Inflammatory macrophage treated with lipopolysaccharide for 1 hour (primary cell): ENCODE measurements around the gene JAG2.

Experiments used
- DNase-seq, 2 donors: peaks; one replicate each; pipeline ENCODE4 v3.0.0-alpha.2; 2020 to 2022

Gene JAG2

DNA sequence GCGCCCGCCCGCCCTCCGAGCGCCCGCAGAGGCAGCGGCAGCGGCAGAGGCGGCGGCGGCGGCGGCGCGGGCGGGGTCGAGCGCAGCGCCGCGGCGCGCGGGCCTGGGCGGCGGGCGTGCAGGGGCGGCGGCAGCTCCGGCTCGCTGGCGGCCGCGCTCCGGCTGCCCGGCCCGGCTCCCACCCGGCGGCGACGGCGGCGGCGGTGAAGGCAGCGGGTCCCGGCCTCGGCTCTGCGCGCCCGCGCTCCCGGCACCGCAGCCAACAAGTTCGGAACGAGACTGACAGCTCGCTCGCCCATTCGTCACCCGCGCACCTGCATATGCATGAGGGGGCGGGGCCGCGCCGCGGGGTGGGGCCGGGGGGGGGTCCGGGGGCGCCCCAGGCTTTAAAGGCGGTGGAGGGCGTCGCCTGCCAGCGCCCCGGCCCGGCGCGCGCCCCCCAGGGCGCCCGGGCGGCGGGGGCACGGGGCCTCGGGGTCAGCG, at the start of gene JAG2:
JAG2 (minus strand) TSS at position 281 of the 483 bp plus-strand sequence. CDS start 356 bp downstream, outside the sequence.
- no peak for DNase-seq

DNA sequence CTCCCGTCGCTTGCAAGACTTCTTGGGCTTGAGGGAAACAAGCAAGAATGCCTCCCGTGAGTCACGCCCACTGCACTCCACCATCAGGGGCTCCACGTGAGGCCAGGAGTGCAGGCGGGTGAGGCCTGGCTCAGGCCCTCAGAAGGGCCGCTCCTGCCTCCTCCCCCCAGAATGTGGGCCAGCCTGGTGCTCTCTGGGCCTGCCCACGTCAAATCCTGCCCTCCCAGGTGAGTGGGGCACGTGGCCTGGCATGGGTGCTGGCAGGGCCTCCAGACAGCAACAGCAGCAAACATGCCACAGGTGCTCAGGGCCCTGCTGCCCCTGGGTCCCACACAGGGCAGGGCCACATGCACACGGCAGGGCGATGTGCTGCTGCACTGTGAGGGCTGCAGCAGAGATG, 49.2 kb upstream of the JAG2 start:
- no peak for DNase-seq

DNA sequence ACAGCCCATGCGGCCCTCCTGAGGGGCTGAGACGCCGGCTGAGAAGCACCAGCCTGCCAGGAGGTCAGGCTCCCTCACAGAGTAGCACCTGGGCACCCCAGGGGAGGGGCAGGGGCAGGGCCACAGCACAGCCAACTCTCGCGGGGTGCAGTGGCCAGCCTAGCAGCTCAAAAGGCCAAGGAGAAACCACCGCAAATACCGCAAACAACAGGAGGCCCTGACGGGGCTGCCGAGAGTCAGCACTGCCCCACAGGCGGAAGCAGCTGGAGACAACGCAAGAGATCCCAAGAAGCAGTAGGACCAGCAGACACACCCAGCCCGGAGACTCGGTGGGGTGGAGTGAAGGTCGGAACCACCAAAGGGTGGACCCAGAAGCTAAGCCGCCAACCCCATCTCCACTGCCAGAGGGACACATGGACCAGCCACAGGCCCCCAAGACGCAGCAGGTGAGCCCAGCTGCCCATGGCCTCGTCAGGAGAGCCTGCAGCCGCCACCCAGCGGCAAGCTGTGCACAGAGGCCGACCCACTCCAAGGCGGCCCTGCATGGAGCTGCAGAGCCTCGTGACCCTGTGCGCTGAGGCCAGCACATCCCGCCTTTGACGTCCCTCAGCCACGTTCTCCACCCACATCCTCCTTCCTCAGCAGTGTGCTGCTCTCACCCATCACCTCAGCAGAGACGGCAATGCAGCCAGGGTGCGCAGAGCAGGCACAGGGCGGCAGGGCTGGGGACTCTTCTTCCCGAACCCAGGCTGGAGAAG, 48.1 kb upstream of the JAG2 start:
- no peak for DNase-seq

DNA sequence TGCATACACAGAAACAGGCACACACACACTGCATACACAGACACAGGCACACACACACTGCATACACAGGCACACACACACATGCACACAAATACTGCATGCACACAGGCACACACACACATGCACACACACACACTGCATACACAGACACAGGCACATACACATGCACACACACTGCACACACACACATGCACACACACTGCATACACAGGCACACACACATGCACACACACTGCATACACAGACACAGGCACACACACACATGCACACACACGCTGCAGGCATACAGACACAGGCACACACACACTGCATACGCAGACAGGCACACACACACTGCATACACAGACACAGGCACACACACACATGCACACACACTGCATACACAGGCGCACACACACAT, 47.0 kb upstream of the JAG2 start:
- no peak for DNase-seq

DNA sequence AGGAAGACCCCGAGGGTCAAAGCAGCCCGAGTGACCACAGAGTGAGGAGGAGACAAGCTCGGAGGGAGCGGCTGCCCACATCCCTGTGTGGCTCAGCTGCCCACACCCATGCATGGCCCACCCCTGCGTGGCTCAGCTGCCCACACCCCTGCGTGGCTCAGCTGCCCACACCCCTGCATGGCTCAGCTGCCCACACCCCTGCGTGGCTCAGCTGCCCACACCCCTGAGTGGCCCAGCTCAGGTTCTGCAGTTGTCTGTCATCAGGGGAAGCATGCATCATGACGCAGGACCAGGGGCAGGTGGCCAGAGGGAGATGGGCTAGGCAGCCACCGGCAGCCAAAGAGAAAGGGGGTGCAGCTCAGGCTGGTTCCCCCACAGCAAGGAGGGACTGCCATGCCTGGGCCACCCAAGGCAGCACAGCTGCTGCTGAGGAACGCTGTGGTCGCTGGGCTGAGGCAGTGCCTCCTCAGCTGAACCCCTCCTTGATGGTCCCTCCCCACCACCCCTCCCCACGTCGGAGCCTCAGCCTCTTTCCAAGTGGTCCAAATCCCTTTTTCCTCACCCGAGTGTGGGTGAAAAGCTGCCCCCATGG, 45.8 kb upstream of the JAG2 start:
- DNase-seq: no peak

DNA sequence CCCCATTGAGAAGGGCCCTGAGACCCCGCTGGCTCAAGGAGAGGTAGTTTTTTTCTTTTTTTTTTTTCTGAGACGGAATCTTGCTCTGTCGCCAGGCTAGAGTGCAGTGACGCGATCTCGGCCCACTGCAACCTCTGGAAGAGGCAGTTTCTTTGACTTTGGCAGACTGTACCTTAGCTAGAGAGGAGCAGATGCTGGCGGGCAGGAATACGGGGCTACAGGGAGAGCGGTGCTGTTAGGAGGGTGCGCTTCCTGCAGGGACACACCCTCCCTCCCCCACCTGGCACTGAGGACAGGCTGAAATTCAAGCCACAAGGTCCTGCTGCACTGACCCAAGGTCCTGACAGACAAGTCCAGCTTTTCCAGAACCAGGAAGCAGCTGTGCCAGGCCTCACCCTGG, 44.8 kb upstream of the JAG2 start:
- no peak for DNase-seq

DNA sequence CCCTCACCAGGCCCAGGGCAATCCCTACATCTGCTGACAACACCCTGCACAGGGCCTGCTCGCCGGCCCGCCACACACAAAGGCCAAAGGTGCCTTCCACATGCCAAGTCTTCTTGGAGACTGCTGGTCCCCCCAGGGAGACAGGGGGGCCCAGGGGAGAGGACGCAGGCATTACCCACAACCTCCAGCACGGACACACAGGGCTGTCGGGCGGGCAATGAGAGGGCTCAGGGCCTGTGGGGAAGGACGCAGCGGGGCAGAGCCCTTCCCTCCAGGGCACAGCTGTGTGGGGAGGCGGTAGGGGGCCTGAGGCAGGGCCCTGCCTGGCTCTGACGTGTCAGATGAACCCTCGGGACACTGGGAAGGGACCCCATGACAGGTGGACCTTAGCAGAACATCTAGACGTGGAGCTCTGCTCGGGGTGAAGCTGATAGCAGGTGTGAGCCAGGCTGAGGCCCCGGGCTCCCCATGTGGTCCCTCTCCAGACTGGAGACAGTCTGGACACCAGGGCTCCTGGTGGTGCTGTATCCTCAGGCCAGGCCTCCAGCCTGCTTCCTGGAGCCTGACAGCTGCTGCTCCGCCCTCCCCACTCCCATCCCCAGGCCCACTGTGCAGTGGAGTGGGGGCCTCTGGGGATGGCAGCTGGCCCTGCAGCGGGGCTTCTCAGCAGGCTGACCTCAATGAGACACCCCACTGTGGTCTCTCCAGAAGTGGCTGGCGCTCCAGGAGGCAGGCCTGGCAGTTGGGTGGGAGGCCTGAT, 44.1 kb upstream of the JAG2 start:
- no peak for DNase-seq

DNA sequence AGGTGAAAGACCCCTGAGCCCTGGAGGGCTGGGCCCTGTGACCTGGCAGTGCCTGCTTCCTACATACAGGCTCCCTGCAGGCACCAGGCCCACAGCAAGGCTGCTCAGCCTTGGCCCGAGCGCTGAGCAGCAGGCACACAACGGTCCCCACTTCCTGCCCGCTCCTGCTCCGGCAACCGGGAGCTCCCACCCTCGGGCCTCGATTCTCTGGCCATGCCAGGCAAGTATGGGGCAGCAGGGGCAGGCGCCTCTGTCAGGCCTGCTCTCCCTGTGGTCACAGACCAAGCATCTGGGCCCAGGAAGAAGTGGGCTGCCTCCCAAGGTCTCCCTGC, 43.1 kb upstream of the JAG2 start:
- no peak for DNase-seq

DNA sequence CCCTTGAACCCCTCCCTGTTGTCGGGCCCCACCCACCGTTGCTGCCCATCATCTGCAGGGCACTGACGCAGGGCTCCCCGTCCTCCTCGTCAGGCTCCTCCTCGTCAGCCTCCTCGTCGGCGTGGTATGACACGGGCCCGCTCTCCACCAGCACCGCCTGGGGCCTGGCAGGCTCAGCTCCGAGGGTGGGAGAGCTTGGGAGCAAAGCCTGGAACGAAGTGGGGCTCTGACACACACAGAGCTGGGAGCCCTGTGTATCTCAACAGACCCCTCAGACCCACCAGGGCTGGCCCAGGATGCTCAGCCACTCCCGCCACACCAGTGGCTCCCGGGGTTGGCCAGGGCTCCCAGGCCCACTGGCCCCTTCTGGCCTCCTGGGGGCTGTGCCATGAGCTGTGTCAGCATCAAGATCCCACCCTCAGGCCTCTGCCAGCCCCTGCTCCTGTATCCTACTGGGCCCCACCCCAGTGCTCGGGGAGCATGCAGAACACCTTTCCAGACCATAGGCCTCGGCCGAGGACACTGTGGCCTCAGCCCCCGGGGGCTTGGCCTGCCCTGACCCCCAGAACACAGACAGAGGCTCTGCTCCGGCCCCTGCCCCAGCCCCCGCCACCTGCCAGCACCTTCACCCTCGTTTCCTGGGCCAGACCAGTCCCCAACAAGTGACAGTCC, 42.6 kb upstream of the JAG2 start:
- DNase-seq: no peak

DNA sequence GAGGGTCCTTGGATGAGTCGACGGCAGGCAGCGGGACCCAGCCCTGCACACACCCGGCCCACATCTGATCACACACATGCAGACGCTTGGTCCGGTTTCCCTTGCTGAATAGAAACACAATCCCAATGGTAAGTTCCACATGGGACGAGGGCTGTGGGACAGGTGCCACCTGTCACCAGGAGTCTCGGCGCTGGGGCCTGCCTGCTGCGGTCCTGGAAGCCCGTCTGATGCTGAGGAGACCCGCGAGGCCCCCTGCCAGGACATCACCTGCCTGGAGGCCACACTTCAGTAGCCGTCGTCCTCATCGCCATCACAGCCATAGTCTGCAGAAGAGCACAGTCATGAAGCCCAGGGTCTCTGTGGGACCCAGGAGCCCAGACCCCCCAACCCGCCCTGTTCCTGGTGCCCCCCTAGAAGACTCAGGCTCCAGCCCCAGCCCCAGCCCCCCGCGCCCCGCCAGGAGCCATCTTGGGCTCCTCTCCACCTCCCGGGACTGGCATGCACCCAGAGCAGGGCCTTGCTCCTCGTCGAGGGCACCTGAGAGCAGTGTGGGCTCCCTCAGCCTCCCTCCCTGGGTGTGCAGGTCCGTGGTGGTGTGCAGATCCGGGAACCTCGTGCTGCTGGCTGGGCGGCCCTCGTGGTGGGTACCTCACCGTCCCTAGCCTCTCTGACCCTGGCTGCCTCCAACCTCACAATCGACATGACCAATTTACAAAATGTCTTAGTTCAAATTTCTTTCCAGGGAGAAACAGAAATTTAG, 41.9 kb upstream of the JAG2 start:
- DNase-seq: no peak

DNA sequence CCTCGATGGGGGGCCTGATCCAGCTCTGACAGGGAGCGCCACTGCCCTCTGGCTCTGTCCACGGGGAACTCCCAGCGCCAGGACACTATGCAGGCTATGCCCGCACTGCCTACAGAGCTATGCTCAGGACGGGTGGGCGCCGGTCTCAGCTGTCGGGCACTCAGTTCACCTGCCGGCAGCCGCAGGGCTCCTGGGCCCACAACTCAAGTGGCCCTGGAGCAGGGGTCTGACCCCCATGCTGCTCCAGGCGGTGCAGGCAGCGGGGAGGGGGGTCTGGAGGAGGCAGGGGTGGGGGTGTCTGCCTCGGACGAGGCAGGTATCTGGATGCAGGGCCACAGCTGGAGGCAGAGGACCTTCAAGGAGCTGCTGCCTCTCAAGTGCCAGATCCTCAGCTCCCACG, 41.1 kb upstream of the JAG2 start:
- no peak for DNase-seq

DNA sequence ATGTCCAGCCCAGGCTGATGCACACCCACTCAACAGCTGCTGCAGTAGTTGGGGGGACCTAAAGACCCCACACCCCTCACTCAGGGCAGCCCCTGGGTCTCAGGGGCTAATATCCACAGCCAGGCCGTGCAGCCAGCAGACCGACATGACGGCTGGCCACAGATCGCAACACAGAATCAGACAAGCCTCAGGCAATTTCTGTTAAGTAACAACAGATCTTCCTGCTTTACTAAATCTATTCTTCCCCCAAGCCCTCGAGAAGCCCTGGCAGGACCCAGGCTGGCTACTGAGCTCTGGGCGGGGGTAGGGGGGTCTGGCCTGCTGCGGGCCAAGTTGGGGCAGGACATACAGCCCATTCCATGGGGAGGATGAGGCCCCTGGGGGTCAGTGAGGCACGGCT, 40.5 kb upstream of the JAG2 start:
- DNase-seq: no peak

DNA sequence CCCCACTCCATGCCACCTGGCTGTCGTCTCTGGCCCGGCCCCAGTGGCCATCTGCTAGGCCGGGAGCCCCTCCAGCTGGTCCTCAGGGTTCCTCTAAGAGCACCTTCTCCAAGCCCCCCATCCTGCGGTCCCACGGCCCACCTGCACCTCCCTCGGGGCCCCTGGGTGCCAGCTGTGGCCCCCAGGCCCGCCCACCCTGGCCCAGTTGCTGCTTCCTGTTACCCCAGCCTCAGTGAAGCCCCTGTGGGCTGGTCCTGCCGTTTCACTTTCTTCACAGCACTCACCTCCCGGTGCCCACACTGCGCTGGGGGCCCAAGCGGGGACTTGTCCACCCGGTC, 40.1 kb upstream of the JAG2 start:
- no peak for DNase-seq

DNA sequence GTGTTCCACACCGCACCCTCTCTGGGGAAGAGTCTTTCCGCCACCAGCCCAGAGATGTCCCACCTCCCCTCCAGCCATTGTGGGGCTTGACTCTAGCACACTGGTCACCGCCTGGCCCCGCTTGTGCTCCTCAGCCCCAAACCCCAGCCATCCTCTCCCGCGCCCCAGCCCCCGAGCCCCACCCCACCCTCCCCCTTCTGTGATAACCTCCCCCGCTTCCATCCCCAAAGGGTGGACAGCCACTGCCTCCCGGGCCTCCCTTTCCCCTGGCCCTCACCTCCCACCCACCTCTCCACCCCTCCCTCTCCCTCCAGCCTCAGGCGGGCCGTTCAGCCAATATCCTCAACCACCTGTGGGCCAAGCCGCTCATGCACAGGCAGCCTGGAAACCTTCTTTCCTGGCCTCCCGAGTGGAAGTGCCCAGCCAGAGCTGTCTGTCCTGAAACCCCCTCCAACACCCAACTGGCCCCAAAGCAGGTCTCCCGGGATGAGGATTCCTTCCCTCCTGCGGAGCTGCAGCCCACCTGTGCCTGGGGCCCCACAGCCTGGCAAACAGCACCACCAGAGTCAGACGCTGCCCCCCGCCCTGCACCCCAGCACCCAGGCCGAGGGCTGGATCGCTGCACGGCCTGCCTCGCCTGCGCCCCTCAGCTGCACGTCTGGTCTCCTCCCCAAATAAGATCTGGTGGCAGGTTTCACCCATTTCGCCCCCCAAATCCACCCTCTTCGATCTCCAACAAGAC, 39.6 kb upstream of the JAG2 start:
- no peak for DNase-seq

DNA sequence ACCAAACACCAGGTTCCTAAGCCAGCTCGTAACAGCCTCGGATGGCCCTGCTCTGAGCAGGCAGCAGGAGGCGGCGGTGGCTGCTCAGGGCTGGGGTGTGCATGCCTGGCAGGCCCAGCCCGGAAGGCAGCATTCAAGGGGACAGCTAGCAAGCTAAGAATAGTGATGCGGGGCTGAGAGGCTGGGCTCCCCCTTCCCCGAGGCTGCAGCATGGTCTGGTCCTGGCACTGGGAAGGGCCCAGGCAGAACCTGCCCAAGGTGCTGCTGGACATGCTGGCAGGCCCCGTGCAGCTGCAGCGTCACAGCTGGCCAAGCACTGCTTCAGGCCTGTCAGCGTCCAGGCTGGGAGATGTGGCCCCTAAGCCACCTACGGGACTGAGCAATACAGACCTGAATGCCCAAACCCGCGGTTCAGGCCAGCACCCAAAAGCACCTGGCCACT, 38.9 kb upstream of the JAG2 start:
- no peak for DNase-seq

DNA sequence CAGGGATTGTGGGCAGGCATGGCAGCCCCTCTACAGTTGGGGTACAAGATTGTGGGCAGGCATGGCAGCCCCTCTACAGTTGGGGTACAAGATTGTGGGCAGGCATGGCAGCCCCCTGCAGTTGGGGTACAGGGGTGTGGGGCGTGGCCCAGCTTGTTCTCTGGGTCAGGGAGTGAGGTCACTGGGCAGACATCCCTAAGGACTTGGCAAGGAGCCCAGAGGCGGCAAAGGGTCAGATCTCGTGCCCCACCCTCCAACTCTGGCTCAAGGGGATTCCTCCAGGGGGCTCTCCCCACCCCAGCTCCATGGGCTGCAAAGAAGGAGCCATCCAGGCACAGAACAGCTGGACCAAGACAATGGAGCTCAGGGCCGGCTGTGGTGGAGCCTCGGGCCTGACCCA, 38.3 kb upstream of the JAG2 start:
- no peak for DNase-seq

DNA sequence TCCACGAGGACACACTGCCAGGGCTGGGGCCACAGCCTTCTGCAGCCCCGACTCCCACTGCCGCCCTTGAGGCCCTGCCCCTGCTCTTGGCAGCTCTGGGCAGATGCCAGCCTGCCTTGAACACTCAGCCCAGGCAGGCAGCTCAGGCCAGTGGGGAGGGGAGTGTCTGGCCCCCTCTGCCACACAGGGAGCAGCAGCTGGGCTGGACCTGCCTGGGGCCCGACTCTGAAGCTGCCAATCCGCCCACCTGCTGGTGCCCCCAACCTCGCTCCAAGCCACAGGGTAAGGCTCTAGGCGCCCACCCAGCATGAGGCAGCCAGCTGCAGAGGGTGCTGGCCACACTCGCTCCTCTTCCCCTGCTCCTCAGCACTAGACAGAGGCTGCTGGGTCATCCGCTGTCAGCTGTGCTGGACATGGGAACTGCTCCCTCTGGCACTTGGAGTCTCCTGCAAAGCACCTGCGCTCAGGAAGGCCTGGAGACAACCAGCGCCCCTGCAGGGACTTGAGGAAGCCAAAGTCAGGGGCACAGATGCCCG, 37.2 kb upstream of the JAG2 start:
- no peak for DNase-seq

DNA sequence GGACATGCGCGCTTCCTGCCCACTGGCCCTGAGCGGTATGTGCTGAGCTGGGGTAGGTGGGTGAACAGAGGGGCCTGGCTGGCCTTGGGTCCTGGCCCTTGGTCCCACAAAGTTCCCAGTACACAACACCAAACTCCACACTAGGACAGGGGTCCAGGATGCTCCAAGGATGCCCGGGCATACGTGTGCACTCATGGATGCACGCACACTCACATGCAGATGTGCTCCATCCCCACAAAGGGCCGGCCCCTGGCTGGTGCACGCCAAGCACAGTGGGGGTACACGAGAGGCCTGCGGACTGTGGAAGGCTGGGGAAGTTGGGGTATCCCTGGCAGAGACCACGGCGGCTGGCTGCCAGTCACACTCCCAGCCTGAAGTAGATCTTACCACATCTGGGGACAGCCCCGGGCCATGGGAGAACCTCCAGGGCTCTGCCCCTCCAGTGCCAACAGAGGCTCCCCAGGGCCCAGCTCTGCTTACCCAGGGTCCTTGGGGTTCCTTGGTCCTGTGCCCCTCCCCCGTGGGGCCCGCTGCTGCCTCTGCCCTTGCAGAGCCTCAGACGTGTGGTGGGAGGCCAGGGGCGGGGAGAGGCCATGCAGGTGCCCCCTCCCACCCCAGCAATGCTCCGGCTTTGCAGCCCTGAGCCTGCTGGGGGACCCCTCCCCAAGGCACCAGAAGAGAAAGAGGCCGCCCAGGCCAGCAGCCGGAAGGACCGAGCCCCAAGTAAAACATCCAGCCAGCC, 36.5 kb upstream of the JAG2 start:
- DNase-seq: no peak

DNA sequence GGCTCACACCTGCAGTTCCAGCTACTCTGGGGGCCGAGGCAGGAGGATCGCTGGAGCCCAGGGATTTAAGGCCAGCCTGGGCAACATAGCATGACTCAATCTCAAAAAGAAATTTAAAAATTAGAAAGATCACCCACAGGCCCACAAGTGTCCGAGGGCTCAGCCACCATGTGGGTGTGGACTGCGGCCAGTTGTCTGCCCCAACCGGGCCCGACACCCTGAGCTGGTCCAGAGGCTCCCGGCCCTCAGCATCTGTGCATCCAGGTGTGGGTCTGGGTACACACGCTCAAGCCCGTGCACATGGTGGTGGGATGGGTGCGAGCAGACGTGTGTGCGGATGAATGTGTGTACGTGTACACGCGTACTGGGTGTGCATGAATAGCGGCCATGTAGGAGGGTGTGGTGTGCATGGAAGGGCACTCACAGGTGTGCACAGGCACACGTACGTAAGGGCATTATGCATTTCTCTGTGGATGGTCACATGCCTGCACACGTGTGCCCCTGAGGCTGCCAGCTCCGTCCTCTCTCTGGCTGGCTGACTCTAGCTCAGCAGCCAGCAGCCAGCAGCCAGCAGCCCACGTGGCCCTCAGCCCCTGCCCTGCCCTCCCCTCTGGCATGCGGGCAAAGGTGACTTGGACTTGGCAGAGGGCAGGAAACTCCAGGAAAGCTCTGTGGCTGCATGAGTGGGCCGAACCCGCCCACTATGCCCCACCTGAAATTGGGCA, 35.8 kb upstream of the JAG2 start:
- DNase-seq: no peak

DNA sequence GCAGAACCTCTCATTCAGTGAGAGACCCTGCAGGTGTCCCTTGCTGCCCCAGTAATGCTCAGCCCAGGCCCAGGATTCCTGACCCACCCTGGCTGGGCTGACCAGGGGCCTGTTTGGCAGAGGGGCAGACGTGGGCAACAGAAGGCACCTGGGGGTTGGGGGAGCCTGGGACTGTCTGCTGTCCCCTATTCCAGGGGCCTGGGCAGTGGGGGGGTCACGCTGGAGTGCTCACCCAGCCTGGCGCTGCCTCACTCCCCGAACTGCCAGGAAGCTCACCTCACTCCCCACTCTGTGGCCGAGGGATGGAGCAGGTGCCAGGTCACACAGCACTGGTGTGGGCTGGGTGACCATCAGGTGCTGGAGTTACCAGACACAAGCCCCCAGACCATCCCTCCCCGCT, 35.1 kb upstream of the JAG2 start:
- DNase-seq: no peak
